ENCODE results near the gene PEX6. TPM values are rescaled to one million over a fixed set of nuclear protein-coding genes. Genes with fewer than 3 reads are reported as not detected.

The PEX6 gene
- polyA plus RNA-seq, 3 donors, result 10.6 to 16.2 (median 15.5) TPM

GRCh38 chr6:42928986-42929820 is 49.8 kb downstream of the PEX6 start, which contains the start of gene CNPY3:
TSS of gene CNPY3 (plus strand) at chr6:42929480. CDS start at chr6:42929571, 91 bp downstream.
- peak within 1 kb of the TSS; percentile 84 for H3K4me2 ChIP-seq (replicated peaks; ENCODE audit: extremely low read depth, low read length, poor library complexity, severe bottlenecking)
- H3K27me3 Mint-ChIP-seq (ENCODE audit: low read depth in 3 of 3), result peaks cover 1 to 3% (median 2%) of the 10 kb centered on the region in 3 donors
- peak within 1 kb of the TSS; percentile 75 for H2AFZ ChIP-seq (ENCODE audit: insufficient read depth, low read depth, low read length, poor library complexity, severe bottlenecking)
- H3K27ac ChIP-seq (ENCODE audit: low read depth in 1 of 2, low read length in 2 of 2), result peak within 1 kb of the TSS; percentile 93 to 97
- peak within 1 kb of the TSS; percentile 92 for H3K9ac ChIP-seq (ENCODE audit: insufficient read depth, low read length, poor library complexity, severe bottlenecking)
- H4K20me1 ChIP-seq (ENCODE audit: insufficient read depth, low read length), result peaks cover 38% of the 10 kb centered on the region
- peaks cover 53% of the 10 kb centered on the region for H3K4me1 Mint-ChIP-seq
- peak within 1 kb of the TSS; percentile 99 for H3K4me3 Mint-ChIP-seq
- TF ChIP-seq CTCF (IDR thresholded peaks at IDR 0.05), result no peak
- peak within 1 kb of the TSS; percentile 98 to 100 (median 99) for H3K27ac Mint-ChIP-seq
- H3K36me3 ChIP-seq (replicated peaks in 1 of 2; ENCODE audit: control insufficient read depth in 1 of 2, insufficient read depth in 2 of 2, low read length in 2 of 2), result peaks cover 10 to 11% of the 10 kb centered on the region in 2 donors
- H3K36me3 Mint-ChIP-seq, result peaks cover 15 to 25% of the 10 kb centered on the region in 2 donors
- intact Hi-C loops (cut with micrococcal nuclease), result no loop called here
- H3K9me3 ChIP-seq (replicated peaks in 1 of 2; ENCODE audit: control insufficient read depth in 1 of 2, insufficient read depth in 1 of 2, low read length in 2 of 2), result no peaks in the 10 kb centered on the region
- WGBS (ENCODE audit: insufficient coverage), result under 1% methylated on average over 55 of the region's 63 CpGs
- no peaks in the 10 kb centered on the region for H3K9me3 Mint-ChIP-seq
- no peaks in the 10 kb centered on the region for H3K27me3 ChIP-seq (ENCODE audit: control insufficient read depth in 2 of 2, insufficient read depth in 2 of 2, low read length in 2 of 2)
- H3K79me2 ChIP-seq (ENCODE audit: insufficient read depth, low read length), result peaks cover 43% of the 10 kb centered on the region
- peak; percentile 94 to 96 (median 95) for DNase-seq
- H3K4me3 ChIP-seq (replicated peaks in 1 of 3; ENCODE audit: low read depth in 2 of 3, low read length in 3 of 3), result peak within 1 kb of the TSS; percentile 72 to 99 (median 86)
- H3K4me1 ChIP-seq (ENCODE audit: control insufficient read depth in 1 of 2, insufficient read depth in 2 of 2, low read length in 2 of 2), result peaks cover 57 to 66% of the 10 kb centered on the region in 2 donors

- Histone ChIP-seq H3K9ac (ENCODE audit: insufficient read depth, low read length, poor library complexity, severe bottlenecking) (no peak overlapping the region), H4K20me1 (ENCODE audit: insufficient read depth, low read length) (peaks cover 5% of the 10 kb centered on the region), H3K27ac (ENCODE audit: low read depth in 1 of 2, low read length in 2 of 2) (no peak overlapping the region), H2AFZ (ENCODE audit: insufficient read depth, low read depth, low read length, poor library complexity, severe bottlenecking) (no peak overlapping the region), H3K36me3 (replicated peaks in 1 of 2; ENCODE audit: control insufficient read depth in 1 of 2, insufficient read depth in 2 of 2, low read length in 2 of 2) (no peaks in the 10 kb centered on the region), H3K27me3 (ENCODE audit: control insufficient read depth in 2 of 2, insufficient read depth in 2 of 2, low read length in 2 of 2) (no peaks in the 10 kb centered on the region), H3K4me2 (replicated peaks; ENCODE audit: extremely low read depth, low read length, poor library complexity, severe bottlenecking) (no peak overlapping the region), H3K79me2 (ENCODE audit: insufficient read depth, low read length) (peaks cover 4% of the 10 kb centered on the region), H3K4me1 (ENCODE audit: control insufficient read depth in 1 of 2, insufficient read depth in 2 of 2, low read length in 2 of 2) (peaks cover 38 to 44% of the 10 kb centered on the region in 2 donors), H3K9me3 (replicated peaks in 1 of 2; ENCODE audit: control insufficient read depth in 1 of 2, insufficient read depth in 1 of 2, low read length in 2 of 2) (no peaks in the 10 kb centered on the region), H3K4me3 (replicated peaks in 1 of 3; ENCODE audit: low read depth in 2 of 3, low read length in 3 of 3) (no peak overlapping the region)
- no peak for DNase-seq
- Mint-ChIP-seq H3K4me1 (peaks cover 36% of the 10 kb centered on the region), H3K4me3 (no peak overlapping the region), H3K36me3 (no peaks in the 10 kb centered on the region), H3K27ac (peak overlapping the region in 1 of 7 donors; percentile 41), H3K27me3 (ENCODE audit: low read depth in 3 of 3) (peaks cover 2 to 4% (median 3%) of the 10 kb centered on the region in 3 donors), H3K9me3 (no peaks in the 10 kb centered on the region)
- 90% methylated on average over 15 of the region's 23 CpGs for WGBS (ENCODE audit: insufficient coverage)
- no peak for TF ChIP-seq CTCF (IDR thresholded peaks at IDR 0.05)
- intact Hi-C loops (cut with micrococcal nuclease), result no loop called here
Measured at GRCh38 chr6:42925248-42925857, 53.6 kb downstream of the PEX6 start.

All from CD14-positive monocyte (primary cell).